ENCODE measurements around the gene FUT3. TPM values are rescaled to one million over a fixed set of nuclear protein-coding genes. Genes with fewer than 3 reads are reported as not detected.

The FUT3 gene
- total RNA-seq, 6 donors from 2014 or later: 4.2 to 19.5 (median 12.7) TPM

DNA sequence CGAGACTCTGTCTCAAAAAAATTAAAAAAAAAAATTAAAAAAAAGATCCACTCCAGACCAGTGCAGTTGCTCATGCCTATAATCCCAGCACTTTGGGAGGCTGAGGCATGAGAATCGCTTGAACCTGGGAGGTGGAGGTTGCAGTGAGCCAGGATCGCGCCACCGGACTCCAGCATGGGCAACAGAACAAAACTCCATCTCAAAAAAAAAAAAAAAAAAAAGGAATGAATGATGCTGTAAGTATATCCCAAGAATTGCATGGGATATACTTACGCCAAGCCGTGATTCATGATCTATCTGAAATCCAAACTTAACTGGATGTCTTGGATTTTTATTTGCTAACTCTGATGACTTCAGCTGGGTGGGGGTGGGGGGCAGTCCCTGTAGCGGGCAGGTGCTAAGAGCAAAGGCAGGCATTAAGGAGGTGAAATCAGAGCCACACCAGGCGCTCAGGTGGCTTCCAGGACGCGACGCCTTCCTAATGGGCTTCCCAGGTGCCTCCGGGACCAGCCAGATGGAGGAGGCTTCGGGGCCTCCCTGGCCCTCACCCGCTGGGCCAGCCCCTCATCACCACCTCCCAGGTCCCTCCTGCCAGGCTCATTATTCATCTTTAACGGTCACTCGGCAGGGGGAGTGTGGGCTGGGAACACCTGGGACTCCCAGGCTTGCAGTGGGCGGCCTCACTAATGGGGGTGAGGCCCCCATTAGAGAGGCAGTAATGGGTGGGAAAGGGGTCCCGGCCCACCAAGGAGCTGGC lies 30.5 kb upstream of the FUT3 start:
- Histone ChIP-seq H3K36me3 (no peaks in the 10 kb centered on the region), H3K4me3 (no peak overlapping the region), H3K4me1 (peaks cover 7 to 11% (median 10%) of the 10 kb centered on the region in 4 donors), H3K9me3 (no peaks in the 10 kb centered on the region), H3K27ac (no peak overlapping the region), H3K27me3 (peaks cover 0 to 6% (median 2%) of the 10 kb centered on the region in 4 donors)
- TF ChIP-seq EP300 (IDR thresholded peaks at IDR 0.05) (no peak), POLR2AphosphoS5 (IDR thresholded peaks at IDR 0.05) (no peak), POLR2A (IDR thresholded peaks at IDR 0.05) (no peak)
- TF ChIP-seq, protein P1, sequence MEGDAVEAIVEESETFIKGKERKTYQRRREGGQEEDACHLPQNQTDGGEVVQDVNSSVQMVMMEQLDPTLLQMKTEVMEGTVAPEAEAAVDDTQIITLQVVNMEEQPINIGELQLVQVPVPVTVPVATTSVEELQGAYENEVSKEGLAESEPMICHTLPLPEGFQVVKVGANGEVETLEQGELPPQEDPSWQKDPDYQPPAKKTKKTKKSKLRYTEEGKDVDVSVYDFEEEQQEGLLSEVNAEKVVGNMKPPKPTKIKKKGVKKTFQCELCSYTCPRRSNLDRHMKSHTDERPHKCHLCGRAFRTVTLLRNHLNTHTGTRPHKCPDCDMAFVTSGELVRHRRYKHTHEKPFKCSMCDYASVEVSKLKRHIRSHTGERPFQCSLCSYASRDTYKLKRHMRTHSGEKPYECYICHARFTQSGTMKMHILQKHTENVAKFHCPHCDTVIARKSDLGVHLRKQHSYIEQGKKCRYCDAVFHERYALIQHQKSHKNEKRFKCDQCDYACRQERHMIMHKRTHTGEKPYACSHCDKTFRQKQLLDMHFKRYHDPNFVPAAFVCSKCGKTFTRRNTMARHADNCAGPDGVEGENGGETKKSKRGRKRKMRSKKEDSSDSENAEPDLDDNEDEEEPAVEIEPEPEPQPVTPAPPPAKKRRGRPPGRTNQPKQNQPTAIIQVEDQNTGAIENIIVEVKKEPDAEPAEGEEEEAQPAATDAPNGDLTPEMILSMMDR (IDR thresholded peaks at IDR 0.05): no peak
- 70 to 73% methylated on average over 16 to 18 of the region's 19 CpGs for WGBS, 2 donors
- DNase-seq: peak in 1 of 2 donors; percentile 50
- ATAC-seq (ENCODE audit: low FRiP score in 2 of 2): no peak

DNA sequence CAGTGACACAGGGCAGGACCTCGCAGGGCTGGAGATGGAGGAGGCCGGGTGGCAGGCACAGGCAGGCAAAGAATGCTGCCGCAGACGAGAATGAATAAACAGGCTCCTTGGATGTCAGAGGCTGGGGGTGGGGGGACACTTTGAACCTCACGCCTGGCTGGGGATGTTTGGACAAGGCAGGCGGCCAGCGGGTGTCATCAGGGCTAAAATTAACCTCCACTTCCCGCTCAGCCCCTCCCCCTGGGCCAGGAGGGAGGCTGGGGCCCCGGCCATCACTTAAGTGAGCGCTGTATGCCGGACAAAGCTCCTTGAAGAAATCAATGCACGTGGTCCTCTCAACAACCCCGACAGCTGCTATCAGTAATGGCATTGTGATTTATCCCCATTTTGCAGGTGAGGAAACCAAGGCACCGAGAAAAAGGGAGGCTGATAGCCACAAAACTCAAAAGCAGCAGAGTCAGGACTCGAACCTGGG lies 29.4 kb upstream of the FUT3 start:
- DNase-seq: peak; percentile 46 to 67
- TF ChIP-seq, protein P1 (IDR thresholded peaks at IDR 0.05): no peak
- no peak for TF ChIP-seq EP300 (IDR thresholded peaks at IDR 0.05)
- Histone ChIP-seq H3K9me3 (no peaks in the 10 kb centered on the region), H3K27me3 (peaks cover 0 to 6% (median 2%) of the 10 kb centered on the region in 4 donors), H3K4me1 (peaks cover 7 to 11% (median 10%) of the 10 kb centered on the region in 4 donors), H3K36me3 (no peaks in the 10 kb centered on the region), H3K4me3 (no peak overlapping the region), H3K27ac (no peak overlapping the region)
- ATAC-seq (ENCODE audit: low FRiP score in 2 of 2): peak; percentile 44 to 62
- 11 to 19% methylated on average over 10 to 15 of the region's 15 CpGs for WGBS, 2 donors

DNA sequence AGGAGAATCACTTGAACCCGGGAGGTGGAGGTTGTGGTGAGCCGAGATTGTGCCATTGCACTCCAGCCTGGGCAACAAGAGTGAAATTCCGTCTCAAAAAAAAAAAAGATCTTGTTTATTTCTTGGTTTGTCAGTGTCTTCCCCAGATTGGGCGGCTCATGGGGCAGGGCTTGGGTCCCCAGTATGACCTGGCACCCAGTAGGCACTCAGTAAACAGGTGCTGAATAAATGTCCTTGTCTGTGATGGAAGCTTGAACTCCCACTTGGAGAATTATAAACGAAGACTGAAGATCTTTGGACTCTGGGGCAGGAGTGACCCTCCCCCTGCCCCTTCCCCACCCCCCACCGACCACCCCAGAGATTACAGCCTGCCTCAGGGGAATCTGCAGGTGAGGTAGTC lies 28.9 kb upstream of the FUT3 start:
- Histone ChIP-seq H3K36me3 (no peaks in the 10 kb centered on the region), H3K27ac (no peak overlapping the region), H3K4me3 (no peak overlapping the region), H3K4me1 (peaks cover 7 to 11% (median 10%) of the 10 kb centered on the region in 4 donors), H3K27me3 (peaks cover 0 to 6% (median 2%) of the 10 kb centered on the region in 4 donors), H3K9me3 (no peaks in the 10 kb centered on the region)
- no peak for ATAC-seq (ENCODE audit: low FRiP score in 2 of 2)
- WGBS, 2 donors: 20 to 34% methylated on average over 6 of the region's 6 CpGs
- TF ChIP-seq POLR2AphosphoS5 (IDR thresholded peaks at IDR 0.05) (no peak), POLR2A (IDR thresholded peaks at IDR 0.05) (no peak), EP300 (IDR thresholded peaks at IDR 0.05) (no peak)
- TF ChIP-seq, protein P1 (IDR thresholded peaks at IDR 0.05): no peak
- no peak for DNase-seq

DNA sequence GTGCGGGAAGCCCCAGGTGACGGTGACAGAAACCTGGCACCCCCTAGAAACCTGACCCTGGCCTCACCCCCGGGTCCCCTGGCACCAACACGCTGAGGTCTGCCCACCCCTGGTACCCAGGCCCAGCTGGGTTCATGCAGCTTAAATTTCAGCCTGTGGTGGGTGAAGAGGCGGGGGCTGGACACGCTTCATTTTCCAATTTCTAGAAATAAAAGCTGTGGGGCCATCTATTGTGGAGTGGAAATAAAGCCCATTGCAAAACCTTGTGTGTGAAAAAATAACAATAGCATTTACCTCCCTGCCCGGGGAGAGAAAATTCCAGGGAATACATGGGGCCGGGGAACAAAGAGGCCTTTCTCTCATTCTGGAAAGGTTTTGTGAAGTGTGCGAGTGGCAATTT lies 26.6 kb upstream of the FUT3 start:
- Histone ChIP-seq H3K4me1 (peaks cover 7 to 11% (median 10%) of the 10 kb centered on the region in 4 donors), H3K27me3 (peaks cover 0 to 6% (median 2%) of the 10 kb centered on the region in 4 donors), H3K9me3 (no peaks in the 10 kb centered on the region), H3K27ac (no peak overlapping the region), H3K4me3 (no peak overlapping the region), H3K36me3 (no peaks in the 10 kb centered on the region)
- DNase-seq (no peak), ATAC-seq (ENCODE audit: low FRiP score in 2 of 2) (no peak)
- TF ChIP-seq EP300 (IDR thresholded peaks at IDR 0.05) (no peak), POLR2AphosphoS5 (IDR thresholded peaks at IDR 0.05) (no peak), POLR2A (IDR thresholded peaks at IDR 0.05) (no peak)
- TF ChIP-seq, protein P1 (IDR thresholded peaks at IDR 0.05): no peak
- WGBS, 2 donors: 83 to 87% methylated on average over 6 to 9 of the region's 9 CpGs
